KMS-11 (cell line): ENCODE measurements around the gene DSCAM.

ENCODE experiments used
- H2AFZ ChIP-seq: fragments of 200-600 bp; sonication (generic); 2 replicates; pipeline ENCODE4 v1.6.1; 2016; ENCODE audit warnings: antibody characterized with exemption, mixed run types, low read depth
- H3K27ac ChIP-seq: fragments of 200-600 bp; sonication (generic); 2 replicates; pipeline ENCODE4 v1.6.1; 2016; ENCODE audit warnings: mild to moderate bottlenecking, mixed run types
- H3K27me3 ChIP-seq: fragments of 200-600 bp; sonication (generic); 2 replicates; pipeline ENCODE4 v1.6.1; 2017; ENCODE audit warnings: mild to moderate bottlenecking, low read depth, mixed run types, moderate library complexity; ENCODE audit not compliant: insufficient read depth
- H3K36me3 ChIP-seq: fragments of 200-600 bp; sonication (generic); 2 replicates; pipeline ENCODE4 v1.6.1; 2017; ENCODE audit warnings: mild to moderate bottlenecking, mixed run types; ENCODE audit not compliant: insufficient read depth
- H3K4me1 ChIP-seq: fragments of 200-600 bp; sonication (generic); 2 replicates; pipeline ENCODE4 v1.6.1; 2016; ENCODE audit warnings: mild to moderate bottlenecking, low read depth, mixed run types; ENCODE audit not compliant: poor library complexity, severe bottlenecking
- H3K4me2 ChIP-seq: fragments of 200-600 bp; sonication (generic); 2 replicates; pipeline ENCODE4 v1.7.0; 2016; ENCODE audit warnings: mild to moderate bottlenecking, mixed run types
- H3K4me3 ChIP-seq: fragments of 200-600 bp; sonication (generic); IDR thresholded peaks from 2 replicates; pipeline ENCODE4 v1.6.1; 2017; ENCODE audit warnings: low read depth, low read length, mixed read lengths; ENCODE audit not compliant: insufficient read depth
- H3K79me2 ChIP-seq: fragments of 200-600 bp; sonication (generic); 2 replicates; pipeline ENCODE4 v1.6.1; 2016; ENCODE audit warnings: low read depth, mixed run types; ENCODE audit not compliant: insufficient read depth
- H3K9ac ChIP-seq: fragments of 200-600 bp; sonication (generic); 2 replicates; pipeline ENCODE4 v1.6.1; 2016; ENCODE audit warnings: mild to moderate bottlenecking, mixed run types
- H4K20me1 ChIP-seq: fragments of 200-600 bp; sonication (generic); 2 replicates; pipeline ENCODE4 v1.6.1; 2016; ENCODE audit warnings: mild to moderate bottlenecking, mixed run types; ENCODE audit not compliant: insufficient read depth
- TF ChIP-seq, protein P1 (sequence below): fragments of 200-600 bp; sonication (generic); conservative IDR thresholded peaks from 2 replicates; pipeline ENCODE4 v1.6.1; 2017; ENCODE audit warnings: low read depth, mild to moderate bottlenecking, antibody characterized with exemption, low read length, moderate library complexity, mixed read lengths

The DSCAM gene

DNA sequence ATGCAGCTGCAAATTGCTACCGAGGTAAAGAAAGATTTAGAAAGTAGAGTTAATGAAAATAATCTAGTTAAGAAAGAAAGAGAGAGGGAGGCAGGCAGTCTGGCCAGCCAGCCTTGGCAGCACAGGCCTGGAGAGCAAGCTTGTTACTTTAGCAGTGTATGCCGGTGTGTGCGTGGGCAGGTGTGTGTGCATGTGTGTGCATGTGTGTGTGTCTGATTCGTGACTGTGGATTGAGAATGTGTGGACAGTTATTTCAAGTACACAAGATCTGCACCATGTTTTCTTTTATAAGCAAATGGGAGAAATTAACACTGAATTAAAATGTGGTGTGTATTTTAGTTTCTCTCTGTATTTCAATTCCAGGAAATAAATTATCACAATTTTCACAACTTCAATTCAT lies 211.6 kb downstream of the DSCAM start:
- H3K36me3 ChIP-seq: no peaks in the 10 kb centered on the region
- no peaks in the 10 kb centered on the region for H3K4me1 ChIP-seq
- no peak overlapping the region for H3K4me3 ChIP-seq
- TF ChIP-seq, protein P1, sequence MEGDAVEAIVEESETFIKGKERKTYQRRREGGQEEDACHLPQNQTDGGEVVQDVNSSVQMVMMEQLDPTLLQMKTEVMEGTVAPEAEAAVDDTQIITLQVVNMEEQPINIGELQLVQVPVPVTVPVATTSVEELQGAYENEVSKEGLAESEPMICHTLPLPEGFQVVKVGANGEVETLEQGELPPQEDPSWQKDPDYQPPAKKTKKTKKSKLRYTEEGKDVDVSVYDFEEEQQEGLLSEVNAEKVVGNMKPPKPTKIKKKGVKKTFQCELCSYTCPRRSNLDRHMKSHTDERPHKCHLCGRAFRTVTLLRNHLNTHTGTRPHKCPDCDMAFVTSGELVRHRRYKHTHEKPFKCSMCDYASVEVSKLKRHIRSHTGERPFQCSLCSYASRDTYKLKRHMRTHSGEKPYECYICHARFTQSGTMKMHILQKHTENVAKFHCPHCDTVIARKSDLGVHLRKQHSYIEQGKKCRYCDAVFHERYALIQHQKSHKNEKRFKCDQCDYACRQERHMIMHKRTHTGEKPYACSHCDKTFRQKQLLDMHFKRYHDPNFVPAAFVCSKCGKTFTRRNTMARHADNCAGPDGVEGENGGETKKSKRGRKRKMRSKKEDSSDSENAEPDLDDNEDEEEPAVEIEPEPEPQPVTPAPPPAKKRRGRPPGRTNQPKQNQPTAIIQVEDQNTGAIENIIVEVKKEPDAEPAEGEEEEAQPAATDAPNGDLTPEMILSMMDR: no peak
- H2AFZ ChIP-seq: no peak overlapping the region
- no peaks in the 10 kb centered on the region for H3K27me3 ChIP-seq
- H3K9ac ChIP-seq: no peak overlapping the region
- H3K79me2 ChIP-seq: no peaks in the 10 kb centered on the region
- no peak overlapping the region for H3K4me2 ChIP-seq
- H4K20me1 ChIP-seq: no peaks in the 10 kb centered on the region
- H3K27ac ChIP-seq: no peak overlapping the region

DNA sequence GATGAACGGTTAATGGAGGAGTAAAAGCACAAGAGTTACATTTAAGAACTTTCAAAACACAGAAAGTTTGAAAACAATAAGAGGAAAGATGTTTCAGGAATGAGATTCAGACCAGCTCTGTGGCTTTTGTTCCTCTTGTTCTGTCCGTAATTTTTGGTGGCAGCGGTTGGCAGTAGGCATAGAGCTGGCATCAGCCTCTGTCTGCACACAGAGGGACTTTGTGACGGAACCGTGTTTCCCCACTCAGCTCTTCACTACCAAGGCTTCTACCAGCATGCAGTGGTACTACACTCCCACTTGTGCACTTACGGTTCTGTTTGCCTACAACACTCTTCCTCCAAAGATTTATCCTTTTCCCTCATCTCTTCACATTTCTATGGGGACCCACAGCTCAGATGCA lies 212.8 kb downstream of the DSCAM start:
- H3K36me3 ChIP-seq: no peaks in the 10 kb centered on the region
- H3K79me2 ChIP-seq: no peaks in the 10 kb centered on the region
- no peaks in the 10 kb centered on the region for H4K20me1 ChIP-seq
- H3K27me3 ChIP-seq: no peaks in the 10 kb centered on the region
- no peak overlapping the region for H3K4me3 ChIP-seq
- no peak overlapping the region for H2AFZ ChIP-seq
- TF ChIP-seq, protein P1: no peak
- no peak overlapping the region for H3K4me2 ChIP-seq
- H3K9ac ChIP-seq: no peak overlapping the region
- H3K27ac ChIP-seq: no peak overlapping the region
- no peaks in the 10 kb centered on the region for H3K4me1 ChIP-seq

DNA sequence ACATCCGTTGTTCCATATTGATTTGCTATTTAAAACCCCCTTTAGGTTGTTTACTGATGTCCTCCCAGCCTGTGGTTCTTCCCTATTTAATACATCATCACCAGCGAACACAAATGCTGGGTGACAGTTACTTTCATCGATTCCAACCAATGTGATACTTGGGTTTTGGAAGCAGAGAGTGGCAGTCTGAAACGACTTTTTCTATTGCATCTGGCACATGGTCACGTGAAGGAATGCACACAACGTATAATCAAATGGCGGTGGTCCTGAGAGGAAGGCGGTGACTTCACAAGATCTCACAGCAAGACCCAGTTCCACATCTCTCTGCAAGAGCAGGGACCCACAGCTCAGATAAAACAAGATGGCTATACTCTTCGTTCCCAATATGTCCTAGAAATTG lies 213.9 kb downstream of the DSCAM start:
- Histone ChIP-seq H3K36me3 (no peaks in the 10 kb centered on the region), H3K4me1 (no peaks in the 10 kb centered on the region), H3K4me3 (no peak overlapping the region), H3K27ac (no peak overlapping the region), H3K27me3 (no peaks in the 10 kb centered on the region), H3K9ac (no peak overlapping the region), H3K79me2 (no peaks in the 10 kb centered on the region), H4K20me1 (no peaks in the 10 kb centered on the region), H2AFZ (no peak overlapping the region), H3K4me2 (no peak overlapping the region)
- TF ChIP-seq, protein P1: no peak

DNA sequence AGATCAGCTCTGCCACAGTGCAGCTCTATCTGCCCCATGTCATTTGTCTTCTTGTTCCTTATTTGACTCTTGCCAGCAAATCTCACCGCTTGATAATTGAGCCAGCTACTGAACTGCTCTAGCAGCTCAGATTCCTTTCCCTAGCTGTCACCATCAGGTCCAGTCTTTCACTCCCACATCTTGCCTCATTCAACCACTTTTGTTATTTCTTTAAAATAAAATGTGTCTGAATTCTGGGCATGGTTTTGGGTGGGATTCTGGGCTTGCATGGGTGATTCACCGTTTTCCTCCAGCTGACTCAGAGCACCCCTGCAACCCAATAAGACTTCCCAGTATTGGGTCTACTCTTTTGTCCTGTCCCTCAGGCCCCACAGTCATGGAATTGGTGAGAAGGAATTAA lies 215.7 kb downstream of the DSCAM start:
- Histone ChIP-seq H2AFZ (no peak overlapping the region), H3K4me2 (no peak overlapping the region), H3K4me3 (no peak overlapping the region), H3K27ac (no peak overlapping the region), H3K27me3 (no peaks in the 10 kb centered on the region), H3K9ac (no peak overlapping the region), H3K79me2 (no peaks in the 10 kb centered on the region), H3K36me3 (no peaks in the 10 kb centered on the region), H4K20me1 (no peaks in the 10 kb centered on the region), H3K4me1 (no peaks in the 10 kb centered on the region)
- TF ChIP-seq, protein P1: no peak

DNA sequence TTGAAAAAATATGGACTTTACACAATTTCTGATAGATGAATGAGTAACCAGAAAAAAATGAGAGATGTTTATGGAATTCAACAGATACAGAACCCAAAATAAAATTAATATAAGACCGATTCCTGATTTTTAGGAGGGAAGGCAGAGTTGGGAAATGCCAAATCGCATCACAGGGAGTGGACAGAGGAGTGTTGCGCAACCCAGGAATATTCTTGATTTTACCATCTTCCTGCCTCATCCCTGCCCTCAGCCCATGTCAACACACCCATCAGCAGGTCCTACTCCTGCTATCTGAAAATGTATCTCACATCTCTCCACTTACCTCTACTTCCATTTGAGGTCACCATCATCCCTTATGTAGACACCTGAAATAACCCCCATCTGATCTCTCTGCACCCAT lies 221.0 kb downstream of the DSCAM start:
- no peak overlapping the region for H3K9ac ChIP-seq
- H3K36me3 ChIP-seq: no peaks in the 10 kb centered on the region
- H4K20me1 ChIP-seq: no peaks in the 10 kb centered on the region
- no peaks in the 10 kb centered on the region for H3K79me2 ChIP-seq
- no peaks in the 10 kb centered on the region for H3K4me1 ChIP-seq
- TF ChIP-seq, protein P1: no peak
- no peak overlapping the region for H3K4me3 ChIP-seq
- no peaks in the 10 kb centered on the region for H3K27me3 ChIP-seq
- no peak overlapping the region for H3K4me2 ChIP-seq
- no peak overlapping the region for H2AFZ ChIP-seq
- H3K27ac ChIP-seq: no peak overlapping the region
